ENCODE measurements around the gene SLC9A3. TPM values are rescaled to one million over a fixed set of nuclear protein-coding genes. Genes with fewer than 3 reads are reported as not detected.

Gene SLC9A3
- total and polyA plus RNA-seq, 2 experiments from 2014 or later, result 1.2 to 1.7 TPM

GRCh38 chr5:482506-482905, 41.7 kb downstream of the SLC9A3 start:
- no peaks in the 10 kb centered on the region for H4K20me1 ChIP-seq (ENCODE audit: insufficient read depth)
- H3F3A ChIP-seq (ENCODE audit: insufficient read depth), result no peaks in the 10 kb centered on the region
- no peaks in the 10 kb centered on the region for H3K9me2 ChIP-seq (ENCODE audit: insufficient read depth)
- no peak overlapping the region for H3K9ac ChIP-seq
- DNase-seq, result no peak
- no peak overlapping the region for H3K4me3 ChIP-seq
- no peaks in the 10 kb centered on the region for H3K9me3 ChIP-seq (ENCODE audit: low read depth)
- H3K4me2 ChIP-seq (ENCODE audit: unreplicated experiment), result no peak overlapping the region
- in situ Hi-C loops (cut with MboI), result no loop called here
- no peak overlapping the region for H2AFZ ChIP-seq
- 91 to 93% methylated on average over 26 of the region's 27 CpGs for WGBS, 2 experiments (ENCODE audit: low coverage in 1 of 2, low lambda C conversion rate in 2 of 2, missing lambda C conversion rate in 2 of 2)
- H3K36me3 ChIP-seq (ENCODE audit: low read depth), result no peaks in the 10 kb centered on the region
- H3K79me2 ChIP-seq (ENCODE audit: insufficient read depth), result no peaks in the 10 kb centered on the region
- H3K4me1 ChIP-seq (ENCODE audit: insufficient read depth), result no peaks in the 10 kb centered on the region
- no peak overlapping the region for H3K27ac ChIP-seq
- peaks cover 3% of the 10 kb centered on the region; the same call in 1 of the 2 replicates for H3K27me3 ChIP-seq (replicated peaks; ENCODE audit: insufficient read depth)
- TF ChIP-seq EZH2phosphoT487 (IDR thresholded peaks at IDR 0.05; ENCODE audit: insufficient read depth, low read depth) (no peak), EZH2 (IDR thresholded peaks at IDR 0.05; ENCODE audit: insufficient read depth, poor library complexity, severe bottlenecking) (no peak)

GRCh38 chr5:482021-482420, 42.2 kb downstream of the SLC9A3 start:
- no peaks in the 10 kb centered on the region for H3K36me3 ChIP-seq (ENCODE audit: low read depth)
- H3K9me3 ChIP-seq (ENCODE audit: low read depth), result no peaks in the 10 kb centered on the region
- DNase-seq, result no peak
- WGBS, 2 experiments (ENCODE audit: low coverage in 1 of 2, low lambda C conversion rate in 2 of 2, missing lambda C conversion rate in 2 of 2), result 71 to 80% methylated on average over 18 to 24 of the region's 24 CpGs
- no peak overlapping the region for H3K9ac ChIP-seq
- no peaks in the 10 kb centered on the region for H3K4me1 ChIP-seq (ENCODE audit: insufficient read depth)
- H4K20me1 ChIP-seq (ENCODE audit: insufficient read depth), result no peaks in the 10 kb centered on the region
- no peaks in the 10 kb centered on the region for H3K79me2 ChIP-seq (ENCODE audit: insufficient read depth)
- no peak overlapping the region for H2AFZ ChIP-seq
- TF ChIP-seq EZH2 (IDR thresholded peaks at IDR 0.05; ENCODE audit: insufficient read depth, poor library complexity, severe bottlenecking) (no peak), EZH2phosphoT487 (IDR thresholded peaks at IDR 0.05; ENCODE audit: insufficient read depth, low read depth) (no peak)
- H3K27ac ChIP-seq, result no peak overlapping the region
- in situ Hi-C loops (cut with MboI), result no loop called here
- peaks cover 8% of the 10 kb centered on the region; the same call in 1 of the 2 replicates for H3K27me3 ChIP-seq (replicated peaks; ENCODE audit: insufficient read depth)
- no peaks in the 10 kb centered on the region for H3K9me2 ChIP-seq (ENCODE audit: insufficient read depth)
- H3F3A ChIP-seq (ENCODE audit: insufficient read depth), result no peaks in the 10 kb centered on the region
- no peak overlapping the region for H3K4me3 ChIP-seq
- no peak overlapping the region for H3K4me2 ChIP-seq (ENCODE audit: unreplicated experiment)

GRCh38 chr5:481347-481746, 42.9 kb downstream of the SLC9A3 start:
- Histone ChIP-seq H3K27ac (no peak overlapping the region), H2AFZ (no peak overlapping the region), H3K79me2 (ENCODE audit: insufficient read depth) (no peaks in the 10 kb centered on the region), H3F3A (ENCODE audit: insufficient read depth) (no peaks in the 10 kb centered on the region), H4K20me1 (ENCODE audit: insufficient read depth) (no peaks in the 10 kb centered on the region), H3K36me3 (ENCODE audit: low read depth) (no peaks in the 10 kb centered on the region), H3K4me3 (no peak overlapping the region), H3K4me2 (ENCODE audit: unreplicated experiment) (no peak overlapping the region), H3K4me1 (ENCODE audit: insufficient read depth) (no peaks in the 10 kb centered on the region), H3K27me3 (replicated peaks; ENCODE audit: insufficient read depth) (peaks cover 15% of the 10 kb centered on the region), H3K9me3 (ENCODE audit: low read depth) (no peaks in the 10 kb centered on the region), H3K9me2 (ENCODE audit: insufficient read depth) (no peaks in the 10 kb centered on the region), H3K9ac (no peak overlapping the region)
- TF ChIP-seq EZH2 (IDR thresholded peaks at IDR 0.05; ENCODE audit: insufficient read depth, poor library complexity, severe bottlenecking) (no peak), EZH2phosphoT487 (IDR thresholded peaks at IDR 0.05; ENCODE audit: insufficient read depth, low read depth) (no peak)
- DNase-seq, result no peak
- WGBS, 2 experiments (ENCODE audit: low coverage in 1 of 2, low lambda C conversion rate in 2 of 2, missing lambda C conversion rate in 2 of 2), result 77 to 81% methylated on average over 21 to 23 of the region's 23 CpGs
- in situ Hi-C loops (cut with MboI), result no loop called here

- peaks cover 27% of the 10 kb centered on the region for H3K27me3 ChIP-seq (replicated peaks; ENCODE audit: insufficient read depth)
- in situ Hi-C loops (cut with MboI), result no loop called here
- WGBS, 2 experiments (ENCODE audit: low coverage in 1 of 2, low lambda C conversion rate in 2 of 2, missing lambda C conversion rate in 2 of 2), result 67 to 70% methylated on average over 34 of the region's 34 CpGs
- H3K79me2 ChIP-seq (ENCODE audit: insufficient read depth), result no peaks in the 10 kb centered on the region
- no peaks in the 10 kb centered on the region for H3F3A ChIP-seq (ENCODE audit: insufficient read depth)
- no peaks in the 10 kb centered on the region for H4K20me1 ChIP-seq (ENCODE audit: insufficient read depth)
- H3K27ac ChIP-seq, result no peak overlapping the region
- TF ChIP-seq EZH2 (IDR thresholded peaks at IDR 0.05; ENCODE audit: insufficient read depth, poor library complexity, severe bottlenecking) (no peak), EZH2phosphoT487 (IDR thresholded peaks at IDR 0.05; ENCODE audit: insufficient read depth, low read depth) (no peak)
- no peak overlapping the region for H2AFZ ChIP-seq
- H3K9me3 ChIP-seq (ENCODE audit: low read depth), result no peaks in the 10 kb centered on the region
- H3K4me1 ChIP-seq (ENCODE audit: insufficient read depth), result no peaks in the 10 kb centered on the region
- H3K9me2 ChIP-seq (ENCODE audit: insufficient read depth), result no peaks in the 10 kb centered on the region
- H3K4me2 ChIP-seq (ENCODE audit: unreplicated experiment), result no peak overlapping the region
- no peak overlapping the region for H3K4me3 ChIP-seq
- DNase-seq, result no peak
- H3K9ac ChIP-seq, result no peak overlapping the region
- H3K36me3 ChIP-seq (ENCODE audit: low read depth), result no peaks in the 10 kb centered on the region
Measured at GRCh38 chr5:479566-480319, 44.5 kb downstream of the SLC9A3 start.

Measured in GM23248 (cell line).